ENCODE measurements around the gene PEMT. TPM values are rescaled to one million over a fixed set of nuclear protein-coding genes. Genes with fewer than 3 reads are reported as not detected.

Gene PEMT
- total and polyA plus RNA-seq, 2 experiments from 2014 or later, result 54.8 to 55.2 TPM

DNA sequence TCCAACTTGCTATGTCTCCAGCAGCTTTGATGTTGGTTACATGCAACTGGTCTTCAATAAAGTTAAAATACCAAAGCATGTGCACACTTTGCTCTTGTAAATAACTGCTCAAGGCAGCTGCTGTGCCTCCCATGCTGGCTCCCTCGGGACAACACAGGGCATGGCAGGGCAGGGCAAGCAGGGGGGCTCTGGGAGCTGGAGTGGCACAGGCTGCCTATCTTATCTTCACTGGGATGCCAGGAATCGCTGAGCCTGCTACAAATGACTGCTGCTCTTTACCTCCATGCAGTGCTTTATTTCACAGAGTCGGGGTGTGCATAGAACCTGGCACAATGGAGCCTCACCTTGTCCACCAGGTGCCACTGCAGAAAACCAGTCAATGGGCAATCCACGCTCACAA is 21.8 kb downstream of the PEMT start:
- H3K27ac Mint-ChIP-seq, result no peak overlapping the region
- H3K4me3 ChIP-seq, result no peak overlapping the region

More for the DNA sequence above, 21.8 kb downstream of the PEMT start:
- no peaks in the 10 kb centered on the region for H3K36me3 ChIP-seq (ENCODE audit: insufficient read depth)
- no peak overlapping the region for H3K27ac ChIP-seq (ENCODE audit: low read depth)
- Mint-ChIP-seq H3K27me3 (ENCODE audit: insufficient read depth, low read depth, poor library complexity) (peaks cover 9% of the 10 kb centered on the region), H3K36me3 (ENCODE audit: low read depth) (no peaks in the 10 kb centered on the region; the same call in 2 of the 3 replicates), H3K4me1 (peaks cover 12% of the 10 kb centered on the region), H3K9me3 (no peaks in the 10 kb centered on the region), H3K4me3 (no peak overlapping the region)
- no peaks in the 10 kb centered on the region for H3K9me2 ChIP-seq (ENCODE audit: insufficient read depth)
- H3F3A ChIP-seq (replicated peaks; ENCODE audit: low read depth), result no peaks in the 10 kb centered on the region
- DNase-seq (ENCODE audit: low spot score) (no peak), ATAC-seq (no peak)
- no peaks in the 10 kb centered on the region; the same call in 1 of the 2 replicates for H3K4me1 ChIP-seq (ENCODE audit: insufficient read depth)
- H3K27me3 ChIP-seq (ENCODE audit: insufficient read depth), result no peaks in the 10 kb centered on the region
- no peaks in the 10 kb centered on the region for H3K79me2 ChIP-seq (replicated peaks; ENCODE audit: insufficient read depth)
- TF ChIP-seq, protein P1, sequence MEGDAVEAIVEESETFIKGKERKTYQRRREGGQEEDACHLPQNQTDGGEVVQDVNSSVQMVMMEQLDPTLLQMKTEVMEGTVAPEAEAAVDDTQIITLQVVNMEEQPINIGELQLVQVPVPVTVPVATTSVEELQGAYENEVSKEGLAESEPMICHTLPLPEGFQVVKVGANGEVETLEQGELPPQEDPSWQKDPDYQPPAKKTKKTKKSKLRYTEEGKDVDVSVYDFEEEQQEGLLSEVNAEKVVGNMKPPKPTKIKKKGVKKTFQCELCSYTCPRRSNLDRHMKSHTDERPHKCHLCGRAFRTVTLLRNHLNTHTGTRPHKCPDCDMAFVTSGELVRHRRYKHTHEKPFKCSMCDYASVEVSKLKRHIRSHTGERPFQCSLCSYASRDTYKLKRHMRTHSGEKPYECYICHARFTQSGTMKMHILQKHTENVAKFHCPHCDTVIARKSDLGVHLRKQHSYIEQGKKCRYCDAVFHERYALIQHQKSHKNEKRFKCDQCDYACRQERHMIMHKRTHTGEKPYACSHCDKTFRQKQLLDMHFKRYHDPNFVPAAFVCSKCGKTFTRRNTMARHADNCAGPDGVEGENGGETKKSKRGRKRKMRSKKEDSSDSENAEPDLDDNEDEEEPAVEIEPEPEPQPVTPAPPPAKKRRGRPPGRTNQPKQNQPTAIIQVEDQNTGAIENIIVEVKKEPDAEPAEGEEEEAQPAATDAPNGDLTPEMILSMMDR (conservative IDR thresholded peaks at IDR 0.05; ENCODE audit: low read depth in 2 of 2), result no peak
- TF ChIP-seq EZH2phosphoT487 (IDR thresholded peaks at IDR 0.05; ENCODE audit: unreplicated experiment) (no peak), CREB1 (CRISPR knock-in tag; IDR thresholded peaks at IDR 0.05; ENCODE audit: low read depth) (no peak), POLR2AphosphoS5 (IDR thresholded peaks at IDR 0.05; ENCODE audit: low read depth) (no peak), EZH2 (IDR thresholded peaks at IDR 0.05; ENCODE audit: low read depth, unreplicated experiment) (no peak), STAT1 (IDR thresholded peaks at IDR 0.05; ENCODE audit: unreplicated experiment) (no peak), NANOG (IDR thresholded peaks at IDR 0.05; ENCODE audit: borderline replicate concordance) (no peak), JUNB (IDR thresholded peaks at IDR 0.05; ENCODE audit: unreplicated experiment) (no peak), ZNF114 (CRISPR knock-in tag; IDR thresholded peaks at IDR 0.05) (no peak)
- TF ChIP-seq, protein P2, sequence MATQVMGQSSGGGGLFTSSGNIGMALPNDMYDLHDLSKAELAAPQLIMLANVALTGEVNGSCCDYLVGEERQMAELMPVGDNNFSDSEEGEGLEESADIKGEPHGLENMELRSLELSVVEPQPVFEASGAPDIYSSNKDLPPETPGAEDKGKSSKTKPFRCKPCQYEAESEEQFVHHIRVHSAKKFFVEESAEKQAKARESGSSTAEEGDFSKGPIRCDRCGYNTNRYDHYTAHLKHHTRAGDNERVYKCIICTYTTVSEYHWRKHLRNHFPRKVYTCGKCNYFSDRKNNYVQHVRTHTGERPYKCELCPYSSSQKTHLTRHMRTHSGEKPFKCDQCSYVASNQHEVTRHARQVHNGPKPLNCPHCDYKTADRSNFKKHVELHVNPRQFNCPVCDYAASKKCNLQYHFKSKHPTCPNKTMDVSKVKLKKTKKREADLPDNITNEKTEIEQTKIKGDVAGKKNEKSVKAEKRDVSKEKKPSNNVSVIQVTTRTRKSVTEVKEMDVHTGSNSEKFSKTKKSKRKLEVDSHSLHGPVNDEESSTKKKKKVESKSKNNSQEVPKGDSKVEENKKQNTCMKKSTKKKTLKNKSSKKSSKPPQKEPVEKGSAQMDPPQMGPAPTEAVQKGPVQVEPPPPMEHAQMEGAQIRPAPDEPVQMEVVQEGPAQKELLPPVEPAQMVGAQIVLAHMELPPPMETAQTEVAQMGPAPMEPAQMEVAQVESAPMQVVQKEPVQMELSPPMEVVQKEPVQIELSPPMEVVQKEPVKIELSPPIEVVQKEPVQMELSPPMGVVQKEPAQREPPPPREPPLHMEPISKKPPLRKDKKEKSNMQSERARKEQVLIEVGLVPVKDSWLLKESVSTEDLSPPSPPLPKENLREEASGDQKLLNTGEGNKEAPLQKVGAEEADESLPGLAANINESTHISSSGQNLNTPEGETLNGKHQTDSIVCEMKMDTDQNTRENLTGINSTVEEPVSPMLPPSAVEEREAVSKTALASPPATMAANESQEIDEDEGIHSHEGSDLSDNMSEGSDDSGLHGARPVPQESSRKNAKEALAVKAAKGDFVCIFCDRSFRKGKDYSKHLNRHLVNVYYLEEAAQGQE (IDR thresholded peaks at IDR 0.05; ENCODE audit: unreplicated experiment), result no peak
- TF ChIP-seq, protein P3, sequence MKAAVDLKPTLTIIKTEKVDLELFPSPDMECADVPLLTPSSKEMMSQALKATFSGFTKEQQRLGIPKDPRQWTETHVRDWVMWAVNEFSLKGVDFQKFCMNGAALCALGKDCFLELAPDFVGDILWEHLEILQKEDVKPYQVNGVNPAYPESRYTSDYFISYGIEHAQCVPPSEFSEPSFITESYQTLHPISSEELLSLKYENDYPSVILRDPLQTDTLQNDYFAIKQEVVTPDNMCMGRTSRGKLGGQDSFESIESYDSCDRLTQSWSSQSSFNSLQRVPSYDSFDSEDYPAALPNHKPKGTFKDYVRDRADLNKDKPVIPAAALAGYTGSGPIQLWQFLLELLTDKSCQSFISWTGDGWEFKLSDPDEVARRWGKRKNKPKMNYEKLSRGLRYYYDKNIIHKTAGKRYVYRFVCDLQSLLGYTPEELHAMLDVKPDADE (IDR thresholded peaks at IDR 0.05), result no peak
- TF ChIP-seq, protein P4, sequence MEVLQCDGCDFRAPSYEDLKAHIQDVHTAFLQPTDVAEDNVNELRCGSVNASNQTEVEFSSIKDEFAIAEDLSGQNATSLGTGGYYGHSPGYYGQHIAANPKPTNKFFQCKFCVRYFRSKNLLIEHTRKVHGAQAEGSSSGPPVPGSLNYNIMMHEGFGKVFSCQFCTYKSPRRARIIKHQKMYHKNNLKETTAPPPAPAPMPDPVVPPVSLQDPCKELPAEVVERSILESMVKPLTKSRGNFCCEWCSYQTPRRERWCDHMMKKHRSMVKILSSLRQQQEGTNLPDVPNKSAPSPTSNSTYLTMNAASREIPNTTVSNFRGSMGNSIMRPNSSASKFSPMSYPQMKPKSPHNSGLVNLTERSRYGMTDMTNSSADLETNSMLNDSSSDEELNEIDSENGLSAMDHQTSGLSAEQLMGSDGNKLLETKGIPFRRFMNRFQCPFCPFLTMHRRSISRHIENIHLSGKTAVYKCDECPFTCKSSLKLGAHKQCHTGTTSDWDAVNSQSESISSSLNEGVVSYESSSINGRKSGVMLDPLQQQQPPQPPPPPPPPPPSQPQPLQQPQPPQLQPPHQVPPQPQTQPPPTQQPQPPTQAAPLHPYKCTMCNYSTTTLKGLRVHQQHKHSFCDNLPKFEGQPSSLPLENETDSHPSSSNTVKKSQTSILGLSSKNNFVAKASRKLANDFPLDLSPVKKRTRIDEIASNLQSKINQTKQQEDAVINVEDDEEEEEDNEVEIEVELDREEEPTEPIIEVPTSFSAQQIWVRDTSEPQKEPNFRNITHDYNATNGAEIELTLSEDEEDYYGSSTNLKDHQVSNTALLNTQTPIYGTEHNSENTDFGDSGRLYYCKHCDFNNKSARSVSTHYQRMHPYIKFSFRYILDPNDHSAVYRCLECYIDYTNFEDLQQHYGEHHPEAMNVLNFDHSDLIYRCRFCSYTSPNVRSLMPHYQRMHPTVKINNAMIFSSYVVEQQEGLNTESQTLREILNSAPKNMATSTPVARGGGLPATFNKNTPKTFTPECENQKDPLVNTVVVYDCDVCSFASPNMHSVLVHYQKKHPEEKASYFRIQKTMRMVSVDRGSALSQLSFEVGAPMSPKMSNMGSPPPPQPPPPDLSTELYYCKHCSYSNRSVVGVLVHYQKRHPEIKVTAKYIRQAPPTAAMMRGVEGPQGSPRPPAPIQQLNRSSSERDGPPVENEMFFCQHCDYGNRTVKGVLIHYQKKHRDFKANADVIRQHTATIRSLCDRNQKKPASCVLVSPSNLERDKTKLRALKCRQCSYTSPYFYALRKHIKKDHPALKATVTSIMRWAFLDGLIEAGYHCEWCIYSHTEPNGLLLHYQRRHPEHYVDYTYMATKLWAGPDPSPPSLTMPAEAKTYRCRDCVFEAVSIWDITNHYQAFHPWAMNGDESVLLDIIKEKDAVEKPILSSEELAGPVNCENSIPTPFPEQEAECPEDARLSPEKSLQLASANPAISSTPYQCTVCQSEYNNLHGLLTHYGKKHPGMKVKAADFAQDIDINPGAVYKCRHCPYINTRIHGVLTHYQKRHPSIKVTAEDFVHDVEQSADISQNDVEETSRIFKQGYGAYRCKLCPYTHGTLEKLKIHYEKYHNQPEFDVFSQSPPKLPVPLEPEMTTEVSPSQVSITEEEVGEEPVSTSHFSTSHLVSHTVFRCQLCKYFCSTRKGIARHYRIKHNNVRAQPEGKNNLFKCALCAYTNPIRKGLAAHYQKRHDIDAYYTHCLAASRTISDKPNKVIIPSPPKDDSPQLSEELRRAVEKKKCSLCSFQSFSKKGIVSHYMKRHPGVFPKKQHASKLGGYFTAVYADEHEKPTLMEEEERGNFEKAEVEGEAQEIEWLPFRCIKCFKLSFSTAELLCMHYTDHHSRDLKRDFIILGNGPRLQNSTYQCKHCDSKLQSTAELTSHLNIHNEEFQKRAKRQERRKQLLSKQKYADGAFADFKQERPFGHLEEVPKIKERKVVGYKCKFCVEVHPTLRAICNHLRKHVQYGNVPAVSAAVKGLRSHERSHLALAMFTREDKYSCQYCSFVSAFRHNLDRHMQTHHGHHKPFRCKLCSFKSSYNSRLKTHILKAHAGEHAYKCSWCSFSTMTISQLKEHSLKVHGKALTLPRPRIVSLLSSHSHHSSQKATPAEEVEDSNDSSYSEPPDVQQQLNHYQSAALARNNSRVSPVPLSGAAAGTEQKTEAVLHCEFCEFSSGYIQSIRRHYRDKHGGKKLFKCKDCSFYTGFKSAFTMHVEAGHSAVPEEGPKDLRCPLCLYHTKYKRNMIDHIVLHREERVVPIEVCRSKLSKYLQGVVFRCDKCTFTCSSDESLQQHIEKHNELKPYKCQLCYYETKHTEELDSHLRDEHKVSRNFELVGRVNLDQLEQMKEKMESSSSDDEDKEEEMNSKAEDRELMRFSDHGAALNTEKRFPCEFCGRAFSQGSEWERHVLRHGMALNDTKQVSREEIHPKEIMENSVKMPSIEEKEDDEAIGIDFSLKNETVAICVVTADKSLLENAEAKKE (CRISPR knock-in tag; IDR thresholded peaks at IDR 0.05), result no peak
- H2AFZ ChIP-seq, result no peak overlapping the region
- H3K4me2 ChIP-seq, result no peak overlapping the region
- no peaks in the 10 kb centered on the region for H4K20me1 ChIP-seq (replicated peaks; ENCODE audit: insufficient read depth)
